ENCODE results near the gene TMEM131.

- TF ChIP-seq, protein P1, sequence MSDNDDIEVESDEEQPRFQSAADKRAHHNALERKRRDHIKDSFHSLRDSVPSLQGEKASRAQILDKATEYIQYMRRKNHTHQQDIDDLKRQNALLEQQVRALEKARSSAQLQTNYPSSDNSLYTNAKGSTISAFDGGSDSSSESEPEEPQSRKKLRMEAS (IDR thresholded peaks at IDR 0.05; ENCODE audit: low read depth, low read length): no peak
- TF ChIP-seq RELA (IDR thresholded peaks at IDR 0.05; ENCODE audit: borderline replicate concordance, partially characterized antibody): no peak
- TF ChIP-seq KAT2A (conservative IDR thresholded peaks at IDR 0.05; ENCODE audit: control insufficient read depth, low read depth, low read length): no peak
- TF ChIP-seq EZH2 (IDR thresholded peaks at IDR 0.05; ENCODE audit: borderline replicate concordance, control insufficient read depth, low read depth, low read length): no peak
- TF ChIP-seq SMC3 (IDR thresholded peaks at IDR 0.05; ENCODE audit: borderline replicate concordance, low read length): no peak
- no peak for TF ChIP-seq CTCF (IDR thresholded peaks at IDR 0.05 in 2 of 3, conservative IDR thresholded peaks at IDR 0.05 in 1 of 3; ENCODE audit: control insufficient read depth in 2 of 3, extremely low read depth in 1 of 3, insufficient read depth in 1 of 3, low read depth in 3 of 3, low read length in 3 of 3)
- no peak for TF ChIP-seq POLR2AphosphoS5 (IDR thresholded peaks at IDR 0.05; ENCODE audit: low read length)
- TF ChIP-seq ATF2 (IDR thresholded peaks at IDR 0.05; ENCODE audit: low read length): no peak
- no peak for TF ChIP-seq BRCA1 (IDR thresholded peaks at IDR 0.05; ENCODE audit: low read depth, low read length)
- TF ChIP-seq ATF3 (IDR thresholded peaks at IDR 0.05; ENCODE audit: borderline replicate concordance, extremely low read depth, low read depth, low read length): no peak
- TF ChIP-seq ZBTB4 (CRISPR knock-in tag; IDR thresholded peaks at IDR 0.05): no peak
- no peak for TF ChIP-seq CEBPB (IDR thresholded peaks at IDR 0.05; ENCODE audit: borderline replicate concordance in 1 of 2, low read depth in 2 of 2, low read length in 2 of 2)
- no peak for TF ChIP-seq CREB1 (IDR thresholded peaks at IDR 0.05; ENCODE audit: low read depth)
These were observed 263.1 kb downstream of the TMEM131 start for GRCh38 chr2:97732436-97733340.

All from GM12878 (cell line).